ENCODE data around the gene GCH1.

The GCH1 gene

GRCh38 chr14:54936816-54937215 lies 34.2 kb upstream of the GCH1 start:
- Mint-ChIP-seq H3K36me3 (ENCODE audit: low read depth) (peaks cover 12% of the 10 kb centered on the region), H3K27me3 (ENCODE audit: low read depth) (no peaks in the 10 kb centered on the region), H3K27ac (no peak overlapping the region), H3K4me1 (peaks cover under 1% of the 10 kb centered on the region), H3K4me3 (no peak overlapping the region), H3K9me3 (no peaks in the 10 kb centered on the region)
- TF ChIP-seq CTCF (IDR thresholded peaks at IDR 0.05; ENCODE audit: unreplicated experiment in 3 of 3), result no peak

GRCh38 chr14:54935958-54936357 lies 33.3 kb upstream of the GCH1 start:
- Mint-ChIP-seq H3K9me3 (no peaks in the 10 kb centered on the region), H3K27ac (no peak overlapping the region), H3K4me3 (no peak overlapping the region), H3K27me3 (ENCODE audit: low read depth) (no peaks in the 10 kb centered on the region), H3K4me1 (peaks cover 6% of the 10 kb centered on the region), H3K36me3 (ENCODE audit: low read depth) (peaks cover 11% of the 10 kb centered on the region)
- no peak for TF ChIP-seq CTCF (IDR thresholded peaks at IDR 0.05; ENCODE audit: unreplicated experiment in 3 of 3)

GRCh38 chr14:54935100-54935499 lies 32.5 kb upstream of the GCH1 start:
- no peaks in the 10 kb centered on the region for H3K27me3 Mint-ChIP-seq (ENCODE audit: low read depth)
- no peak for TF ChIP-seq CTCF (IDR thresholded peaks at IDR 0.05; ENCODE audit: unreplicated experiment in 3 of 3)
- no peaks in the 10 kb centered on the region for H3K9me3 Mint-ChIP-seq
- H3K4me3 Mint-ChIP-seq, result no peak overlapping the region
- H3K4me1 Mint-ChIP-seq, result peaks cover 6% of the 10 kb centered on the region
- peaks cover 8% of the 10 kb centered on the region for H3K36me3 Mint-ChIP-seq (ENCODE audit: low read depth)
- H3K27ac Mint-ChIP-seq, result no peak overlapping the region

- peaks cover 6% of the 10 kb centered on the region for H3K4me1 Mint-ChIP-seq
- H3K27ac Mint-ChIP-seq, result no peak overlapping the region
- H3K36me3 Mint-ChIP-seq (ENCODE audit: low read depth), result peaks cover 8% of the 10 kb centered on the region
- no peak for TF ChIP-seq CTCF (IDR thresholded peaks at IDR 0.05; ENCODE audit: unreplicated experiment in 3 of 3)
- H3K9me3 Mint-ChIP-seq, result no peaks in the 10 kb centered on the region
- H3K4me3 Mint-ChIP-seq, result no peak overlapping the region
- no peaks in the 10 kb centered on the region for H3K27me3 Mint-ChIP-seq (ENCODE audit: low read depth)
These were observed 30.4 kb upstream of the GCH1 start for GRCh38 chr14:54933006-54933405.

DNA sequence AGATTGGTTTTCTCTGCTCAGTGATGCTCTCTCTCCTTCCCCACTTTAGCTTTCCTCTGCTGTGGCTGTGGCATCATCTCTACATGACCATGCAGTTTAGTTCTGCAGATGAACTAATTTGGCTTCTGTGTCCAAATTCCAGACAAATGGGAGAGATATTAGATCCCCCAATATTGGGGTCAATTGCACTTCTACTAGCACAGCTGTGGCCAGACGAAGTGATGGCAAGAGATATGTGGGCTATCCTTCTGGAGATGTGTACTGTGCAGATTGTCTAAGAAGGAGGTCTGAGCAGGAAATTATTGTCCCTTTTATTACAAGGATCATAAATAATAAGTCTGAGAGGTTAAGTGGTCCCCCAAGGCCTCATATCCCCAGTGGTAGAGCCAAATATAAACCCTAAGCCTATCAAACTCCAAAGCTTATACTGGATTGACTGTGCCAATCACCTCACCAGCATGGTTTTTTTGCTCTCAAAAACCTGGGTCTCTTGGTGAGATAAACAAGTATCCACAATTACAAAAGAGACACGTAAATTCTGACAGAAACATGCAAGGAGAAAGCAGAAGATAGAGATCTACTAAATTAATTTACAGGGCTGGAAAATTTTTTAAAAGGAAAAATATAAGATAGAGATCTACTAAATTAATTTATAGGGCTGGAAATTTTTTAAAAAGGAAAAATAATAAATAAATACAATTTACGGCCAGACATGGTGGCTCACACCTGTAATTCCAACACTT lies 29.1 kb upstream of the GCH1 start:
- Mint-ChIP-seq H3K27me3 (ENCODE audit: low read depth) (no peaks in the 10 kb centered on the region), H3K36me3 (ENCODE audit: low read depth) (peaks cover 4% of the 10 kb centered on the region), H3K4me3 (no peak overlapping the region), H3K27ac (no peak overlapping the region), H3K9me3 (no peaks in the 10 kb centered on the region), H3K4me1 (peaks cover 14% of the 10 kb centered on the region)
- TF ChIP-seq CTCF (IDR thresholded peaks at IDR 0.05; ENCODE audit: unreplicated experiment in 3 of 3), result no peak

DNA sequence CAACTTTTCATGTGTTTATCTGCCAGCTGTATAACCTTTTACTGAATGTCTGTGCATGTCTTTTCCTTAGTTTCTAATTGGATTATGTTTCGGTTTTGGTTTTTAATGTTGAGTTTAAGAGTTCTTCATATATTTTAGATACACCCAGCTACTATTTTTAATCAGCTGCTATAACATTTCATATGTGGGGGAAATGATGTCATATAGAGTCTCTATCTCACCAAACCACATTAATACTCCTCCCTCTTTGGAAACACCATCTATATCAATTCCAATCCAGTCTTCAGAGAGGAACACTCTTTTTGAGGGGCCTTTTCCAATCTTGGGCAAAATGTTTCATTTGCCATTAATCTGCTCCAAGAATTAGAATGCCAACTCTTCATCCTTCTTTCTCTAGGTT lies 28.5 kb upstream of the GCH1 start:
- Mint-ChIP-seq H3K4me1 (peaks cover 14% of the 10 kb centered on the region), H3K27me3 (ENCODE audit: low read depth) (no peaks in the 10 kb centered on the region), H3K36me3 (ENCODE audit: low read depth) (no peaks in the 10 kb centered on the region), H3K9me3 (no peaks in the 10 kb centered on the region), H3K4me3 (no peak overlapping the region), H3K27ac (no peak overlapping the region)
- no peak for TF ChIP-seq CTCF (IDR thresholded peaks at IDR 0.05; ENCODE audit: unreplicated experiment in 3 of 3)
